Body of pancreas (tissue), 4 donors: ENCODE measurements around the gene UBR2. TPM values are rescaled to one million over a fixed set of nuclear protein-coding genes. Genes with fewer than 3 reads are reported as not detected.

ENCODE experiments used
- ATAC-seq: fragments of 150-250 bp; one replicate; pipeline ENCODE4 v1.9.1; 2016
- DNase-seq, 4 donors: peaks; one replicate each; pipeline ENCODE4 v3.0.0-alpha.2; 2019
- H3K27ac ChIP-seq, 4 donors: fragments of 200-600 bp; sonication (generic); 1 replicate in 3 of 4; 2 replicates in 1 of 4; pipeline versions ENCODE4 v1.5.1 to v1.6.1; 2016 to 2019; ENCODE audit warnings: mild to moderate bottlenecking in 1 of 4, mixed read lengths in 1 of 4, moderate library complexity in 1 of 4
- H3K27me3 ChIP-seq, 2 donors: fragments of 200-600 bp; sonication (generic); one replicate each; pipeline ENCODE4 v1.6.0; 2016; ENCODE audit warnings: mild to moderate bottlenecking in 1 of 2
- H3K36me3 ChIP-seq, 2 donors: fragments of 200-600 bp; sonication (generic); replicated peaks in 1 of 2; 2 replicates each; pipeline ENCODE4 v1.5.1; 2016; ENCODE audit warnings: low read depth in 2 of 2; ENCODE audit not compliant: insufficient read depth in 1 of 2
- H3K4me1 ChIP-seq: fragments of 200-600 bp; sonication (generic); one replicate; pipeline ENCODE4 v1.6.0; 2016
- H3K4me3 ChIP-seq, 2 donors: fragments of 200-600 bp; sonication (generic); 1 replicate in 1 of 2; 2 replicates in 1 of 2; pipeline ENCODE4 v1.5.1; 2016 to 2019
- H3K9me3 ChIP-seq, 3 donors: fragments of 200-600 bp; sonication (generic); 1 replicate in 2 of 3; 2 replicates in 1 of 3; pipeline ENCODE4 v1.5.1; 2016
- POLR2A ChIP-seq, 3 donors: fragments of 450-650 bp; IDR thresholded peaks; one replicate each; pipeline ENCODE4 v1.6.1; 2016; ENCODE audit warnings: antibody characterized with exemption in 3 of 3, mild to moderate bottlenecking in 2 of 3
- WGBS, 2 donors: methylation state at CpG; one replicate each; pipeline ENCODE4 v1.1.5; 2017; 5-methylcytosine and 5-hydroxymethylcytosine counted together
- intact Hi-C: fragments of 100-400 bp; cut with DNase I; formaldehyde crosslinking; loops from one replicate; pipeline ENCODE4 v1.15.1; 2023
- total RNA-seq, 2 donors: library from RNA; depleted of rRNA; stranded (reverse); fragments of >200 nt; gene quantifications; one replicate each; pipeline ENCODE4 v1.1.0, GENCODE V29; 2016
- TF ChIP-seq, protein P1 (sequence below), 7 experiments: fragments of 450-650 bp in 4 of 7; fragments of 200-600 bp in 3 of 7; sonication (generic) in 3 of 7; IDR thresholded peaks; one replicate each; pipeline ENCODE4 v1.5.1; 2016 to 2019; ENCODE audit warnings: antibody characterized with exemption in 7 of 7

The UBR2 gene
- total RNA-seq, 2 donors from 2014 or later = 19.4 to 23.9 TPM

DNA sequence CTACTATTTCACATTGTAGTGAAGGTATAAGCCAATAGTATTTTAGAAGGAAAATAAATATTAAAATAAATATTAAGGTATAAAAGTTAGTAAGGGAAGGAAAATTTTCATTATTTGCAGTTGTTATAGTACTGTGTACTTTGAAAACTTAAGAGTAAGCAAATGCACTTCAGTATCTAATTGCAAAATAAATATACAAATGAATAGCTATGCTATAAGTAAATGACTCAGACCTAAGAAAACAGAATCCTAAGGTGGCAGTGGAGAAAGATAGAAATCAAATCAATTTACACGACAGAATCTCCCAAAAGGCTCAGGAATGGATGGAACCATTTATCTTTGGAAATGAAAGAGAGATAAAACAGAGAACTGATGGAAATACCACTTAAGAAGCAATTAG, 24.7 kb upstream of the UBR2 start:
- intact Hi-C loops = no loop called here
- 78 to 83% methylated on average over 1 of the region's 1 CpG for WGBS, 2 donors
- Histone ChIP-seq H3K36me3 (no peaks in the 10 kb centered on the region), H3K9me3 (no peaks in the 10 kb centered on the region), H3K4me3 (no peak overlapping the region), H3K27me3 (no peaks in the 10 kb centered on the region), H3K4me1 (no peaks in the 10 kb centered on the region), H3K27ac (no peak overlapping the region)
- ATAC-seq = no peak
- TF ChIP-seq, protein P1, sequence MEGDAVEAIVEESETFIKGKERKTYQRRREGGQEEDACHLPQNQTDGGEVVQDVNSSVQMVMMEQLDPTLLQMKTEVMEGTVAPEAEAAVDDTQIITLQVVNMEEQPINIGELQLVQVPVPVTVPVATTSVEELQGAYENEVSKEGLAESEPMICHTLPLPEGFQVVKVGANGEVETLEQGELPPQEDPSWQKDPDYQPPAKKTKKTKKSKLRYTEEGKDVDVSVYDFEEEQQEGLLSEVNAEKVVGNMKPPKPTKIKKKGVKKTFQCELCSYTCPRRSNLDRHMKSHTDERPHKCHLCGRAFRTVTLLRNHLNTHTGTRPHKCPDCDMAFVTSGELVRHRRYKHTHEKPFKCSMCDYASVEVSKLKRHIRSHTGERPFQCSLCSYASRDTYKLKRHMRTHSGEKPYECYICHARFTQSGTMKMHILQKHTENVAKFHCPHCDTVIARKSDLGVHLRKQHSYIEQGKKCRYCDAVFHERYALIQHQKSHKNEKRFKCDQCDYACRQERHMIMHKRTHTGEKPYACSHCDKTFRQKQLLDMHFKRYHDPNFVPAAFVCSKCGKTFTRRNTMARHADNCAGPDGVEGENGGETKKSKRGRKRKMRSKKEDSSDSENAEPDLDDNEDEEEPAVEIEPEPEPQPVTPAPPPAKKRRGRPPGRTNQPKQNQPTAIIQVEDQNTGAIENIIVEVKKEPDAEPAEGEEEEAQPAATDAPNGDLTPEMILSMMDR (IDR thresholded peaks at IDR 0.05) = no peak
- TF ChIP-seq POLR2A (IDR thresholded peaks at IDR 0.05) = no peak
- no peak for DNase-seq

DNA sequence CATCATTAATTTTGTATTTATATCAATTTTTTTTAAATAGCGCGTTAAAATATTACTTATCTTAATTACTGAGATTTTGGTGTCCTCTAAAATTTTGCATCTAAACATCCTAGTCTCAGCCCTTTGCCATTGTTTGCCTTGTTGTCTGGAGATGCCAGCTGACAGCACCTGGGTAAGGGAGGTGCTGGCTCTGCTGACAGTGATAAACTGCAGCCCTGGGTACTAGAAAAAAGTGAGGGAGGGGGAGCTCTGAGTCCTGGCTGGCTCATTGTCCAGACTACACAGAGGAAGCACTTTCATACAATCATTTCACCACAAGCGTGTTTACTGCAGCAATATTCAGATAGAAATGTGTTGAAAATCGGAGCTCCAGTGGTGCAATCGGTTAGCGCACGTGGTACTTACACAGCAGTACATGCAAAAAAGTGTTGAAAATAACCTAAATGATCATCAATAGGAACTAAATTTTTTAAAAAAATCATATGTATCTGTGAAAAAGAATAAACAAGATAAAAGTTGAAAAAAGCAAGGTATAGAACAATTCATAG, 18.5 kb upstream of the UBR2 start:
- no peak for TF ChIP-seq POLR2A (IDR thresholded peaks at IDR 0.05)
- TF ChIP-seq, protein P1 (IDR thresholded peaks at IDR 0.05) = no peak
- Histone ChIP-seq H3K27ac (no peak overlapping the region), H3K36me3 (no peaks in the 10 kb centered on the region), H3K9me3 (no peaks in the 10 kb centered on the region), H3K4me1 (peaks cover 7% of the 10 kb centered on the region), H3K27me3 (no peaks in the 10 kb centered on the region), H3K4me3 (no peak overlapping the region)
- peak in 1 of 4 donors; percentile 31 for DNase-seq
- intact Hi-C loops = no loop called here
- ATAC-seq = no peak
- 83 to 96% methylated on average over 7 of the region's 7 CpGs for WGBS, 2 donors

GRCh38 chr6:42547407-42548329, 16.2 kb upstream of the UBR2 start:
- Histone ChIP-seq H3K4me3 (peak overlapping the region in 1 of 2 donors; percentile 11), H3K4me1 (peaks cover 7% of the 10 kb centered on the region), H3K27ac (peak overlapping the region in 2 of 4 donors; percentile 9 to 10), H3K36me3 (no peaks in the 10 kb centered on the region), H3K27me3 (no peaks in the 10 kb centered on the region), H3K9me3 (no peaks in the 10 kb centered on the region)
- intact Hi-C loops = no loop called here
- DNase-seq (peak; percentile 78 to 84 (median 82)), ATAC-seq (peak; percentile 96)
- WGBS, 2 donors = 5 to 8% methylated on average over 12 to 26 of the region's 27 CpGs
- TF ChIP-seq POLR2A (IDR thresholded peaks at IDR 0.05) = no peak
- TF ChIP-seq, protein P1 (IDR thresholded peaks at IDR 0.05) = peak; percentile 86 to 97 (median 91)

GRCh38 chr6:42550277-42550676, 13.6 kb upstream of the UBR2 start:
- no peak for TF ChIP-seq POLR2A (IDR thresholded peaks at IDR 0.05)
- TF ChIP-seq, protein P1 (IDR thresholded peaks at IDR 0.05) = no peak
- DNase-seq (no peak), ATAC-seq (no peak)
- H3K27me3 ChIP-seq = no peaks in the 10 kb centered on the region
- 54 to 63% methylated on average over 1 of the region's 1 CpG for WGBS, 2 donors
- peaks cover 7% of the 10 kb centered on the region for H3K4me1 ChIP-seq
- H3K27ac ChIP-seq = no peak overlapping the region
- intact Hi-C loops = no loop called here
- no peak overlapping the region for H3K4me3 ChIP-seq
- no peaks in the 10 kb centered on the region for H3K36me3 ChIP-seq
- H3K9me3 ChIP-seq = no peaks in the 10 kb centered on the region
